Hepatocyte (in vitro differentiated cells): ENCODE results near the gene FILIP1L. TPM values are rescaled to one million over a fixed set of nuclear protein-coding genes. Genes with fewer than 3 reads are reported as not detected.

Experiments used
- DNase-seq: peaks from one replicate; pipeline ENCODE4 v3.0.0-alpha.2; 2016; ENCODE audit warnings: low spot score
- H2AFZ ChIP-seq: fragments of 200-600 bp; sonication (generic); 2 replicates; pipeline ENCODE4 v1.6.0; 2016; ENCODE audit warnings: antibody characterized with exemption, mild to moderate bottlenecking
- H3K27ac ChIP-seq: fragments of 200-600 bp; sonication (generic); 2 replicates; pipeline ENCODE4 v1.5.1; 2016; ENCODE audit warnings: mild to moderate bottlenecking
- H3K27me3 ChIP-seq: fragments of 200-600 bp; sonication (generic); 2 replicates; pipeline ENCODE4 v1.6.1; 2016
- H3K36me3 ChIP-seq: fragments of 200-600 bp; sonication (generic); replicated peaks from 2 replicates; pipeline ENCODE4 v1.5.1; 2016; ENCODE audit warnings: low read depth; ENCODE audit not compliant: insufficient read depth
- H3K4me1 ChIP-seq: fragments of 200-600 bp; sonication (generic); 2 replicates; pipeline ENCODE4 v1.5.1; 2016; ENCODE audit warnings: mild to moderate bottlenecking, moderate library complexity; ENCODE audit not compliant: insufficient read depth
- H3K4me2 ChIP-seq: fragments of 200-600 bp; sonication (generic); 2 replicates; pipeline ENCODE4 v1.6.0; 2016
- H3K4me3 ChIP-seq: fragments of 200-600 bp; sonication (generic); 2 replicates; pipeline ENCODE4 v1.5.1; 2016; ENCODE audit warnings: mild to moderate bottlenecking
- H3K79me2 ChIP-seq: fragments of 200-600 bp; sonication (generic); 2 replicates; pipeline ENCODE4 v1.6.0; 2017; ENCODE audit warnings: mild to moderate bottlenecking
- H3K9me2 ChIP-seq: fragments of 200-600 bp; sonication (generic); replicated peaks from 2 replicates; pipeline ENCODE4 v1.6.0; 2017; ENCODE audit warnings: mild to moderate bottlenecking; ENCODE audit not compliant: insufficient read depth
- H3K9me3 ChIP-seq: fragments of 200-600 bp; sonication (generic); 2 replicates; pipeline ENCODE4 v1.5.1; 2016; ENCODE audit warnings: low read depth, mild to moderate bottlenecking
- H4K20me1 ChIP-seq: fragments of 200-600 bp; sonication (generic); 2 replicates; pipeline ENCODE4 v1.6.0; 2016; ENCODE audit warnings: mild to moderate bottlenecking; ENCODE audit not compliant: insufficient read depth, poor library complexity, severe bottlenecking
- EZH2 ChIP-seq: fragments of 200-600 bp; sonication (generic); IDR thresholded peaks from 2 replicates; pipeline ENCODE4 v1.6.1; 2016; ENCODE audit warnings: antibody characterized with exemption, mild to moderate bottlenecking, borderline replicate concordance
- EZH2phosphoT487 ChIP-seq: fragments of 200-600 bp; sonication (generic); IDR thresholded peaks from one replicate; pipeline ENCODE4 v1.6.1; 2018; ENCODE audit warnings: antibody characterized with exemption, mild to moderate bottlenecking, low read depth, moderate library complexity; ENCODE audit not compliant: unreplicated experiment, severe bottlenecking
- WGBS: methylation state at CpG from one replicate; pipeline ENCODE4 v1.1.6; 2016; ENCODE audit warnings: low lambda C conversion rate; ENCODE audit errors: missing lambda C conversion rate; 5-methylcytosine and 5-hydroxymethylcytosine counted together
- polyA plus RNA-seq: library from polyadenylated mRNA; unstranded; fragments of >200 nt; fragmentation: Nextera tagmentation; extraction: Ambion mirVana; gene quantifications from 2 replicates; pipeline ENCODE4 v1.2.1, GENCODE V29; 2016
- total RNA-seq: library from RNA; depleted of rRNA; stranded (reverse); fragments of >200 nt; gene quantifications from 2 replicates; pipeline ENCODE4 v1.2.3, GENCODE V29; 2014
- TF ChIP-seq, protein P1 (sequence below): fragments of 200-600 bp; sonication (generic); IDR thresholded peaks from 2 replicates; pipeline ENCODE4 v1.5.1; 2016; ENCODE audit warnings: antibody characterized with exemption, mild to moderate bottlenecking; ENCODE audit not compliant: poor library complexity

The FILIP1L gene
- total and polyA plus RNA-seq, 2 experiments from 2014 or later, result 48.2 to 49.4 TPM

DNA sequence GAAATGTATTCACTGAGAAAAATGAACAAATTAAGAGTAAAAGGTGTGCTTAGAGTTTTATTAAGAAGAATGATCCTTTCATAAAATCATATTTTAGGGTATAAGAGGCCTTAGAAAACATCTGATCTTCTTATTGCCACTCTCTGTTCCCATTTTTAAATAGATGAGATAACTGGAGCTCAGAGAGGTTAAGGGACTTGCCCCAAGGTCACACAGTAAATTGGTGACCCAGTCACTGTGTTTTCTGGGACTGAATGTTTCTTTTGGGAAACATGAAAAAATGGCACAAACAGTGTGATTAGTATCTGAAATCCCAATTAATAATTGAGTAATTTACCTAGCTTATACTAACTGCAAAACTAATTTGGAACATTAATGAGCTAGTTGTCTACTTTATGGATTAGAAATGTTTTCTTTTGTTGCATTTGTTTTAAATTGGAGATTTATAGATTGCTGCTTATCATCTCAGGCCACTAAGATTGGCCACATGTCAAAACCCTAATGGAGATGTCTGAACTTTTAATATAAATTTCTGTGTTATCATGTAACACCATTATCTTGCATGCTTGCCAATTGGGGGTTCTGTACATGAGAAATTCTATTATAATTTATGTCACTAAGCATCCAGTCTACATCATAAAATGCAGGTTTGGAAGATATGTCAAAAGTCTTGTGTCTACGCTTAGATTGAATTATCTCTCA lies 231.7 kb downstream of the FILIP1L start:
- peaks cover 14% of the 10 kb centered on the region for H3K4me1 ChIP-seq
- WGBS, result 90% methylated on average over 1 of the region's 1 CpG
- H3K9me2 ChIP-seq, result no peaks in the 10 kb centered on the region
- no peaks in the 10 kb centered on the region for H3K27me3 ChIP-seq
- no peak overlapping the region for H3K4me2 ChIP-seq
- TF ChIP-seq EZH2phosphoT487 (no peak), EZH2 (no peak)
- TF ChIP-seq, protein P1, sequence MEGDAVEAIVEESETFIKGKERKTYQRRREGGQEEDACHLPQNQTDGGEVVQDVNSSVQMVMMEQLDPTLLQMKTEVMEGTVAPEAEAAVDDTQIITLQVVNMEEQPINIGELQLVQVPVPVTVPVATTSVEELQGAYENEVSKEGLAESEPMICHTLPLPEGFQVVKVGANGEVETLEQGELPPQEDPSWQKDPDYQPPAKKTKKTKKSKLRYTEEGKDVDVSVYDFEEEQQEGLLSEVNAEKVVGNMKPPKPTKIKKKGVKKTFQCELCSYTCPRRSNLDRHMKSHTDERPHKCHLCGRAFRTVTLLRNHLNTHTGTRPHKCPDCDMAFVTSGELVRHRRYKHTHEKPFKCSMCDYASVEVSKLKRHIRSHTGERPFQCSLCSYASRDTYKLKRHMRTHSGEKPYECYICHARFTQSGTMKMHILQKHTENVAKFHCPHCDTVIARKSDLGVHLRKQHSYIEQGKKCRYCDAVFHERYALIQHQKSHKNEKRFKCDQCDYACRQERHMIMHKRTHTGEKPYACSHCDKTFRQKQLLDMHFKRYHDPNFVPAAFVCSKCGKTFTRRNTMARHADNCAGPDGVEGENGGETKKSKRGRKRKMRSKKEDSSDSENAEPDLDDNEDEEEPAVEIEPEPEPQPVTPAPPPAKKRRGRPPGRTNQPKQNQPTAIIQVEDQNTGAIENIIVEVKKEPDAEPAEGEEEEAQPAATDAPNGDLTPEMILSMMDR, result no peak
- no peaks in the 10 kb centered on the region for H3K79me2 ChIP-seq
- no peak for DNase-seq
- no peak overlapping the region for H3K4me3 ChIP-seq
- H3K27ac ChIP-seq, result no peak overlapping the region
- H3K36me3 ChIP-seq, result no peaks in the 10 kb centered on the region
- H3K9me3 ChIP-seq, result no peaks in the 10 kb centered on the region
- H4K20me1 ChIP-seq, result no peaks in the 10 kb centered on the region
- no peak overlapping the region for H2AFZ ChIP-seq

DNA sequence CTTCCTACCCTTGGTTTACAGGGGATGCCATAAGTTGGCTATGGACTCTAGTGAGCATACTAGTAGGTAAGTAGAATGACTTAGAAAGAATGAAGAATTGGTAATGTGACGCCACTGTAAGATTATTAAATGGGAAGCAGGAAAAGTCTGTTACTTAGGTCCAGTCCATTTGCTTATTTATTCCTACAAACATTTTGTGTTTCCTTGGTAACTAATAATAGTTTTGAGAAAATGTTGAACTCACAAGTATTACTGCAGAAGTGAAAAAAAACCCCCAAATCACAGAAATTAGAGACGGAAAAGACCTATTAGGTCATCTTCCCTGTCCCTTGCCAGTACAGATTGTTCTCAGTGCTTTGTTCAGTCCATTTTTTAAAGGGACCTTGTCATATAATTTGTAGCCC lies 233.2 kb downstream of the FILIP1L start:
- H3K4me2 ChIP-seq, result no peak overlapping the region
- H3K9me3 ChIP-seq, result no peaks in the 10 kb centered on the region
- no peak overlapping the region for H3K27ac ChIP-seq
- no peak overlapping the region for H2AFZ ChIP-seq
- peaks cover 8% of the 10 kb centered on the region for H3K79me2 ChIP-seq
- 78% methylated on average over 2 of the region's 2 CpGs for WGBS
- TF ChIP-seq EZH2phosphoT487 (no peak), EZH2 (no peak)
- TF ChIP-seq, protein P1, result no peak
- no peak for DNase-seq
- no peaks in the 10 kb centered on the region for H3K27me3 ChIP-seq
- H3K36me3 ChIP-seq, result no peaks in the 10 kb centered on the region
- peaks cover 22% of the 10 kb centered on the region for H3K4me1 ChIP-seq
- H3K4me3 ChIP-seq, result no peak overlapping the region
- H4K20me1 ChIP-seq, result no peaks in the 10 kb centered on the region
- H3K9me2 ChIP-seq, result no peaks in the 10 kb centered on the region

DNA sequence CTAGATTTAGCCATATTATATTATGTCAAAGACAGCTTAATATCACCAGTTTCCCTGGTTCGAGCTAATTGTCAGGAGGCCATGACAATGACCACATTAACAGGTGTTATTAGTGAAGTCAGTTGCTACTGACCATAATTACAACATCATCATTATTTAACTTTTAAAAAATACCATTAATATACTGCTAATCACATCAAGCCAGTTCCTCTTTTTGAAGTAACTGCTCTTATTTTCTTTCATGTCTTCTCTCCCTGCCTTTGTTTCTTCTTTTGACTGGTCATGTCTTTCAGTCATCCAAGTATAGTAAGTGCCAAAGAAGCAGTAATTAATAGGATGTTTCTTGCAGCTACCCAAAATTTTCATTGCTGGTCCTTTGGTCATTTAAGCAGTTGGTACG lies 235.0 kb downstream of the FILIP1L start:
- Histone ChIP-seq H3K4me1 (peaks cover 8% of the 10 kb centered on the region), H3K4me3 (no peak overlapping the region), H3K27ac (no peak overlapping the region), H3K9me2 (no peaks in the 10 kb centered on the region), H4K20me1 (no peaks in the 10 kb centered on the region), H3K4me2 (no peak overlapping the region), H3K9me3 (no peaks in the 10 kb centered on the region), H3K36me3 (no peaks in the 10 kb centered on the region), H2AFZ (no peak overlapping the region), H3K27me3 (no peaks in the 10 kb centered on the region), H3K79me2 (peaks cover 24% of the 10 kb centered on the region)
- TF ChIP-seq EZH2, result no peak
- TF ChIP-seq, protein P1, result no peak
- no peak for TF ChIP-seq EZH2phosphoT487
- 97% methylated on average over 2 of the region's 2 CpGs for WGBS
- DNase-seq, result no peak
